ENCODE data around the gene MARVELD2.

DNA sequence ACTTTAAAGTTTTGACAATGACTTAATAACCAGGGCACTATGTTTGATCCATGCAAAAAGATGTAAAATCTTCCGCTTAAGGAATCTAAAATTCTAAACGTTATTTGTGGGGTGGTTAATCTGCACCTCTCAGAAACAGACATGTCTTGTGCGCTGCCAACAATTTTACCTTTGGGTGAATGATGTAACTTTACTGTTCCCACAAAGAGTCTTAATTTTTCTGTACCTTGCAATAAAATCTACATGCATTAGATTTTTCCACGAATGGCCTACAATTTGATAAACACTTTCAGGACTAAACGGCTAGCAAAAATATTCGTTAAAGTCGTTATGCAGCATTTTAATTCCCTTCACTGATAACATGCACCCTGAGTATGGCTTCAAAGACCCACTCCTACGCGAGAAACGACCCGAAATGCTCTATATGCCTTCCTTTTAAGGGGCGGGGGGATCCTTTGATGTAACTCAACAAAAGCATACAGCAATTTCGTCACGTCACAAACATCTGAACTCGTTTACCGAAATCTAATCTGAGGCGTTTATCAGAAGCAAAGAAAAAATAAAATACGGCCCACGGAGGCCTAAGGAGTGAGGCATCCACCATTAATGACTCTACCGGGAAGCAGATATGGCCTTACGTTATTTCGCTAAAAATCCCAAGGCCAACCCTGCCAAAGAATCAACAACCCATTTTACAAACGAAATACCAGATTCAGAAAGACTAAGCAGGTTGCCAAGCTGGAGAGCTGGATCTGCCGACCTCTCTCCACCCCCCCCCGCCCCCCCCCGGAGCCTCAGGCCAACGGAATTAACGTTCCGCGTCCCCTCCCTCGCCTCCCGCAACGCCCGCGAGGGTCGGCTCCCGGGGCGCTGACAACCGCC, 46.2 kb upstream of the MARVELD2 start:
- TF ChIP-seq, protein P1, sequence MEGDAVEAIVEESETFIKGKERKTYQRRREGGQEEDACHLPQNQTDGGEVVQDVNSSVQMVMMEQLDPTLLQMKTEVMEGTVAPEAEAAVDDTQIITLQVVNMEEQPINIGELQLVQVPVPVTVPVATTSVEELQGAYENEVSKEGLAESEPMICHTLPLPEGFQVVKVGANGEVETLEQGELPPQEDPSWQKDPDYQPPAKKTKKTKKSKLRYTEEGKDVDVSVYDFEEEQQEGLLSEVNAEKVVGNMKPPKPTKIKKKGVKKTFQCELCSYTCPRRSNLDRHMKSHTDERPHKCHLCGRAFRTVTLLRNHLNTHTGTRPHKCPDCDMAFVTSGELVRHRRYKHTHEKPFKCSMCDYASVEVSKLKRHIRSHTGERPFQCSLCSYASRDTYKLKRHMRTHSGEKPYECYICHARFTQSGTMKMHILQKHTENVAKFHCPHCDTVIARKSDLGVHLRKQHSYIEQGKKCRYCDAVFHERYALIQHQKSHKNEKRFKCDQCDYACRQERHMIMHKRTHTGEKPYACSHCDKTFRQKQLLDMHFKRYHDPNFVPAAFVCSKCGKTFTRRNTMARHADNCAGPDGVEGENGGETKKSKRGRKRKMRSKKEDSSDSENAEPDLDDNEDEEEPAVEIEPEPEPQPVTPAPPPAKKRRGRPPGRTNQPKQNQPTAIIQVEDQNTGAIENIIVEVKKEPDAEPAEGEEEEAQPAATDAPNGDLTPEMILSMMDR (IDR thresholded peaks at IDR 0.05 in 8 of 11, conservative IDR thresholded peaks at IDR 0.05 in 3 of 11) = no peak
- TF ChIP-seq POLR2AphosphoS5 (IDR thresholded peaks at IDR 0.05) = no peak

All from spleen (tissue), 7 donors.